SK-N-MC (cell line): ENCODE data around the gene MFNG.

Experiments
- EZH2 ChIP-seq: fragments of 200-600 bp; sonication (generic); IDR thresholded peaks from one replicate; pipeline ENCODE4 v1.6.1; 2017; ENCODE audit warnings: antibody characterized with exemption
- POLR2AphosphoS5 ChIP-seq: IDR thresholded peaks from 2 replicates; pipeline ENCODE4 v1.6.1; 2012; ENCODE audit warnings: mild to moderate bottlenecking, low read depth, low read length, borderline replicate concordance

GRCh38 chr22:37419370-37419968 lies 66.7 kb downstream of the MFNG start:
- TF ChIP-seq EZH2 (no peak), POLR2AphosphoS5 (no peak)
